Measurements from ENCODE around the gene KIF2C.
A peak's percentile ranks its signal among the peaks of the same experiment; 100 is the strongest.

DNA sequence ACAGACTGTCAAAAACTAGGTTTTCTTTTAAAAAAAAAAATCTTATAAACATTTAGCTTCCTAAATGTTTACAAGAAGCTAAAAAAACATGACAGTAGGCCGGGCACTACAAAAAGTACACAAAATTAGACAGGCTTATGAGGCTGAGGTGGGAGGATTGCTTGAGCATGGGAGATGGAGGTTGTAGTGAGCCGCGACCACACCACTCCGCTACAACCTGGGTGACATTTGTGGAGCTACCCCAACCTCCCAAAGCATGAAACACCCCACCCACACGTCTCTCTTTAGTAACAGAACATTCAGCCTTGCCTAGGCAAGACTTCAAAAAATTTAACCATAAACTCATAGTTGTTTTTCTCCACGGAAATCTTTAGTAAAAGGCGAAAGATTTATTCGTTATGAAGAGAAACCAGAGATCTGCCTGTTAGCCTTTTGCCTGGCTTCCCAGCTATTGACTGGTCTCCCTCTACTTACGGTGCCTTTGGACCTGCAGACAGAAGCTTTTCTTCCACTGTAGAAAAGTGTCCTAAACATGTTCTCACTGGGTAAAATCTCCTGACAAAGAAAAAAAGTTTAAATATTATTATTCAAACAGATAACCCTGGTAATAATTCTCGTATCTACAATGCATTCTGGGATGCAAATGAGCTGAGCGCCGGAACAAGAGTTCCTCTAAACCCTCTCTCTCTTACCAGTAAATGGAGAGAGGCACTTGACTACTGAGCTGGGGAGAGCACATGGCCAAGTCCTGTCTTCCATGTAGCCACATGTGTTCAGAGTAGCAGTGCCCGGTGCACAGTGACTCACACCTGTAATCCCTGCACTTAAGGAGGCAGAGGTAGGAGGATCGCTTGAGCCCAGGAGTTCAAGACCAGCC is 17.9 kb upstream of the KIF2C start:
- TF ChIP-seq ZNF274 (IDR thresholded peaks at IDR 0.05; ENCODE audit: low read depth, low read length), result no peak
- TF ChIP-seq YY1 (IDR thresholded peaks at IDR 0.05; ENCODE audit: insufficient read depth, insufficient read length), result peak; percentile 48
- no peak for TF ChIP-seq SUZ12 (IDR thresholded peaks at IDR 0.05; ENCODE audit: extremely low read depth, insufficient read depth, insufficient read length)

Data from NT2/D1 (cell line).